ENCODE results near the gene P2RY8. TPM values are rescaled to one million over a fixed set of nuclear protein-coding genes. Genes with fewer than 3 reads are reported as not detected.

Gene P2RY8
- total RNA-seq, 1 experiment from 2014 or later, result not detected

- no peak for TF ChIP-seq CTCF (IDR thresholded peaks at IDR 0.05; ENCODE audit: unreplicated experiment)
- peaks cover 12% of the 10 kb centered on the region for H3K27me3 Mint-ChIP-seq (ENCODE audit: unreplicated experiment)
- intact Hi-C loops (cut with micrococcal nuclease; ENCODE audit: unreplicated experiment), result loop anchor here (5.0 to 10.0 kb wide), 2 partner anchors 130 to 1363 kb away; no protein-coding TSS in a partner anchor
- H3K4me1 Mint-ChIP-seq (ENCODE audit: low read depth, unreplicated experiment), result no peaks in the 10 kb centered on the region
- no peak for DNase-seq
- peaks cover 7% of the 10 kb centered on the region for H3K9me3 Mint-ChIP-seq (ENCODE audit: low read depth, unreplicated experiment)
- H3K27ac Mint-ChIP-seq (ENCODE audit: unreplicated experiment), result peak overlapping the region; percentile 33
- peaks cover 43% of the 10 kb centered on the region for H3K36me3 Mint-ChIP-seq (ENCODE audit: insufficient read depth, unreplicated experiment)
- H3K4me3 Mint-ChIP-seq (ENCODE audit: low read depth, unreplicated experiment), result peak overlapping the region; percentile 81
- no TSS peak for BruUV-seq (replicated peaks)
- CTCF ChIA-PET, result no interaction called here
Observed at GRCh38 chrX:1451661-1452515, 85.1 kb downstream of the P2RY8 start.

GRCh38 chrX:1451251-1451660 lies 85.7 kb downstream of the P2RY8 start:
- no peak for DNase-seq
- Mint-ChIP-seq H3K36me3 (ENCODE audit: insufficient read depth, unreplicated experiment) (peaks cover 43% of the 10 kb centered on the region), H3K27ac (ENCODE audit: unreplicated experiment) (peak overlapping the region; percentile 33), H3K4me3 (ENCODE audit: low read depth, unreplicated experiment) (peak overlapping the region; percentile 81), H3K27me3 (ENCODE audit: unreplicated experiment) (peaks cover 12% of the 10 kb centered on the region), H3K9me3 (ENCODE audit: low read depth, unreplicated experiment) (peaks cover 7% of the 10 kb centered on the region), H3K4me1 (ENCODE audit: low read depth, unreplicated experiment) (no peaks in the 10 kb centered on the region)
- CTCF ChIA-PET, result no interaction called here
- BruUV-seq (replicated peaks), result no TSS peak
- no peak for TF ChIP-seq CTCF (IDR thresholded peaks at IDR 0.05; ENCODE audit: unreplicated experiment)
- intact Hi-C loops (cut with micrococcal nuclease; ENCODE audit: unreplicated experiment), result loop anchor here (5.0 to 10.0 kb wide), 2 partner anchors 131 to 1364 kb away; no protein-coding TSS in a partner anchor

GRCh38 chrX:1450361-1451161 lies 86.4 kb downstream of the P2RY8 start:
- H3K9me3 Mint-ChIP-seq (ENCODE audit: low read depth, unreplicated experiment), result peaks cover 7% of the 10 kb centered on the region
- no peak overlapping the region for H3K4me3 Mint-ChIP-seq (ENCODE audit: low read depth, unreplicated experiment)
- H3K27me3 Mint-ChIP-seq (ENCODE audit: unreplicated experiment), result peaks cover 7% of the 10 kb centered on the region
- no peak for TF ChIP-seq CTCF (IDR thresholded peaks at IDR 0.05; ENCODE audit: unreplicated experiment)
- H3K36me3 Mint-ChIP-seq (ENCODE audit: insufficient read depth, unreplicated experiment), result peaks cover 43% of the 10 kb centered on the region
- BruUV-seq (replicated peaks), result no TSS peak
- CTCF ChIA-PET, result no interaction called here
- H3K27ac Mint-ChIP-seq (ENCODE audit: unreplicated experiment), result no peak overlapping the region
- no peak for DNase-seq
- intact Hi-C loops (cut with micrococcal nuclease; ENCODE audit: unreplicated experiment), result loop anchor here (5.0 to 10.0 kb wide), 2 partner anchors 132 to 1364 kb away; no protein-coding TSS in a partner anchor
- H3K4me1 Mint-ChIP-seq (ENCODE audit: low read depth, unreplicated experiment), result no peaks in the 10 kb centered on the region

GRCh38 chrX:1449823-1450149 lies 87.2 kb downstream of the P2RY8 start:
- no peak for TF ChIP-seq CTCF (IDR thresholded peaks at IDR 0.05; ENCODE audit: unreplicated experiment)
- no TSS peak for BruUV-seq (replicated peaks)
- H3K27me3 Mint-ChIP-seq (ENCODE audit: unreplicated experiment), result no peaks in the 10 kb centered on the region
- peaks cover 43% of the 10 kb centered on the region for H3K36me3 Mint-ChIP-seq (ENCODE audit: insufficient read depth, unreplicated experiment)
- intact Hi-C loops (cut with micrococcal nuclease; ENCODE audit: unreplicated experiment), result loop anchor here (5.0 to 10.0 kb wide), 2 partner anchors 133 to 1365 kb away; no protein-coding TSS in a partner anchor
- no peak overlapping the region for H3K4me3 Mint-ChIP-seq (ENCODE audit: low read depth, unreplicated experiment)
- CTCF ChIA-PET, result no interaction called here
- peaks cover 10% of the 10 kb centered on the region for H3K9me3 Mint-ChIP-seq (ENCODE audit: low read depth, unreplicated experiment)
- no peaks in the 10 kb centered on the region for H3K4me1 Mint-ChIP-seq (ENCODE audit: low read depth, unreplicated experiment)
- DNase-seq, result no peak
- H3K27ac Mint-ChIP-seq (ENCODE audit: unreplicated experiment), result peak overlapping the region; percentile 9
